ENCODE measurements around the gene PLGRKT. TPM values are rescaled to one million over a fixed set of nuclear protein-coding genes. Genes with fewer than 3 reads are reported as not detected.
"Not testable (repeated sequence)": the region's sequence is repeated elsewhere in the genome, so short reads cannot be mapped to it uniquely, and the experiment has no call there.

PLGRKT gene
- total RNA-seq, 2 donors from 2014 or later = 6.0 to 8.8 TPM

- H3K27me3 ChIP-seq (replicated peaks; ENCODE audit: insufficient read depth) = no peaks in the 10 kb centered on the region
- H3K36me3 ChIP-seq = no peaks in the 10 kb centered on the region
- no peak overlapping the region for H3K27ac ChIP-seq
- ATAC-seq (ENCODE audit: insufficient number of reproducible peaks, low FRiP score, low read depth) (no peak), DNase-seq (ENCODE audit: low spot score) (no peak)
- TF ChIP-seq, protein P1, sequence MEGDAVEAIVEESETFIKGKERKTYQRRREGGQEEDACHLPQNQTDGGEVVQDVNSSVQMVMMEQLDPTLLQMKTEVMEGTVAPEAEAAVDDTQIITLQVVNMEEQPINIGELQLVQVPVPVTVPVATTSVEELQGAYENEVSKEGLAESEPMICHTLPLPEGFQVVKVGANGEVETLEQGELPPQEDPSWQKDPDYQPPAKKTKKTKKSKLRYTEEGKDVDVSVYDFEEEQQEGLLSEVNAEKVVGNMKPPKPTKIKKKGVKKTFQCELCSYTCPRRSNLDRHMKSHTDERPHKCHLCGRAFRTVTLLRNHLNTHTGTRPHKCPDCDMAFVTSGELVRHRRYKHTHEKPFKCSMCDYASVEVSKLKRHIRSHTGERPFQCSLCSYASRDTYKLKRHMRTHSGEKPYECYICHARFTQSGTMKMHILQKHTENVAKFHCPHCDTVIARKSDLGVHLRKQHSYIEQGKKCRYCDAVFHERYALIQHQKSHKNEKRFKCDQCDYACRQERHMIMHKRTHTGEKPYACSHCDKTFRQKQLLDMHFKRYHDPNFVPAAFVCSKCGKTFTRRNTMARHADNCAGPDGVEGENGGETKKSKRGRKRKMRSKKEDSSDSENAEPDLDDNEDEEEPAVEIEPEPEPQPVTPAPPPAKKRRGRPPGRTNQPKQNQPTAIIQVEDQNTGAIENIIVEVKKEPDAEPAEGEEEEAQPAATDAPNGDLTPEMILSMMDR (IDR thresholded peaks at IDR 0.05) = no peak
- no peak overlapping the region for H3K4me3 ChIP-seq
- H3K4me1 ChIP-seq (ENCODE audit: control insufficient read depth in 1 of 2, low read depth in 2 of 2) = no peaks in the 10 kb centered on the region
- H3K9me3 ChIP-seq = no peaks in the 10 kb centered on the region
Observed at GRCh38 chr9:5336688-5337087, 101.0 kb downstream of the PLGRKT start.

GRCh38 chr9:5331276-5331675, 106.4 kb downstream of the PLGRKT start:
- not testable (repeated sequence) for H3K27ac ChIP-seq; ATAC-seq (ENCODE audit: insufficient number of reproducible peaks, low FRiP score, low read depth); DNase-seq (ENCODE audit: low spot score); H3K27me3 ChIP-seq (replicated peaks; ENCODE audit: insufficient read depth); H3K4me1 ChIP-seq (ENCODE audit: control insufficient read depth in 1 of 2, low read depth in 2 of 2); H3K9me3 ChIP-seq; H3K4me3 ChIP-seq; H3K36me3 ChIP-seq

DNA sequence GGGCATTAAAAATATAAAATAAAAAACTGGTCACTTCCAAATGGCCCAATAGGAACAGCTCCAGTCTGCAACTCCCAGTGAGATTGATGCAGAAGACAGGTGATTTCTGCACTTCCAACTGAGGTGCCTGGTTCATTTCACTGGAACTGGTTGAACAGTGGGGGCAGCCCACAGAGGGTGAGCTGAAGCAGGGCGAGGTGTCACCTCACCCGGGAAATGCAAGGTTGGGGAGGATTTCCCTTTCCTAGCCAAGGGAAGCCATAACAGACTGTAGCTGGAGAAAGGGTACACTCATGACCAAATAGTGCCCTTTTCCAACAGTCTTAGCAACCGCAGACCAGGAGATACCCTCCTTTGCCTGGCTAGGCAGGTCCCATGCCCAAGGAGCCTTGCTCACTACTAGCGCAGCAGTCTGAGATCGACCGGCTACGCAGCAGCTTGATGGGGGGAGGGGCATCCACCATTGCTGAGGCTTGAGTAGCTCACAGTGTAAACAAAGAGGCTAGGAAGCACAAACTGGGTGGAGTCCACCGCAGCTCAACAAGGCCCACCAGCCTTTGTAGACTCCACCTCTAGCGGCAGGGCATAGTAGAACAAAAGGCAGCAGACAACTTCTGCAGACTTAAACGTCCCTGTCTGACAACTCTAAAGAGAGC, 110.7 kb downstream of the PLGRKT start:
- H3K36me3 ChIP-seq = no peaks in the 10 kb centered on the region
- H3K4me1 ChIP-seq (ENCODE audit: control insufficient read depth in 1 of 2, low read depth in 2 of 2) = no peaks in the 10 kb centered on the region
- TF ChIP-seq, protein P1 (IDR thresholded peaks at IDR 0.05) = no peak
- ATAC-seq (ENCODE audit: insufficient number of reproducible peaks, low FRiP score, low read depth) (no peak), DNase-seq (ENCODE audit: low spot score) (no peak)
- no peak overlapping the region for H3K27ac ChIP-seq
- no peak overlapping the region for H3K4me3 ChIP-seq
- no peaks in the 10 kb centered on the region for H3K27me3 ChIP-seq (replicated peaks; ENCODE audit: insufficient read depth)
- H3K9me3 ChIP-seq = no peaks in the 10 kb centered on the region

DNA sequence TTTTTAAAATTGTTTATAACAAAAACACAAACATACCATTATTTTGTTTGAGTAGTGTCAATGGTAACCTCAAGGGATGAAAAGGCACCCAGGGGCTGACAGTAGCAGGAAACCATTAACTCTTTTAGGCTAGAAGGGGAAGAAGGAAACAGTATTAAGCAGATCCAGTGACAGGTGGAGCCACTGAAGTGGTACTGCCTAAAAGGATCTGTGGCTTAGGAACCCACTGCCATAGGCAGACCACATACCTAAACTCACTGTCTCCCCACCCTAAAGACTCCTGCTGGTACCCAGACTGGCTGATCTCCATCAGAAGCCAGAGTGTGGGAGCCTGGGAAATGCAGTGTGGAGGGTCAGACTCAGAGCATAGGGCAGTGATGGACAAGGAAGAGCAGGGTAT, 111.5 kb downstream of the PLGRKT start:
- no peaks in the 10 kb centered on the region for H3K27me3 ChIP-seq (replicated peaks; ENCODE audit: insufficient read depth)
- H3K27ac ChIP-seq = no peak overlapping the region
- TF ChIP-seq, protein P1 (IDR thresholded peaks at IDR 0.05) = no peak
- no peaks in the 10 kb centered on the region for H3K9me3 ChIP-seq
- no peaks in the 10 kb centered on the region for H3K4me1 ChIP-seq (ENCODE audit: control insufficient read depth in 1 of 2, low read depth in 2 of 2)
- no peak overlapping the region for H3K4me3 ChIP-seq
- ATAC-seq (ENCODE audit: insufficient number of reproducible peaks, low FRiP score, low read depth) (no peak), DNase-seq (ENCODE audit: low spot score) (no peak)
- no peaks in the 10 kb centered on the region for H3K36me3 ChIP-seq

GRCh38 chr9:5321601-5322000, 116.1 kb downstream of the PLGRKT start:
- DNase-seq (ENCODE audit: low spot score); H3K4me1 ChIP-seq (ENCODE audit: control insufficient read depth in 1 of 2, low read depth in 2 of 2); H3K9me3 ChIP-seq; H3K36me3 ChIP-seq; H3K4me3 ChIP-seq; ATAC-seq (ENCODE audit: insufficient number of reproducible peaks, low FRiP score, low read depth); H3K27ac ChIP-seq; H3K27me3 ChIP-seq (replicated peaks; ENCODE audit: insufficient read depth): not testable (repeated sequence)

DNA sequence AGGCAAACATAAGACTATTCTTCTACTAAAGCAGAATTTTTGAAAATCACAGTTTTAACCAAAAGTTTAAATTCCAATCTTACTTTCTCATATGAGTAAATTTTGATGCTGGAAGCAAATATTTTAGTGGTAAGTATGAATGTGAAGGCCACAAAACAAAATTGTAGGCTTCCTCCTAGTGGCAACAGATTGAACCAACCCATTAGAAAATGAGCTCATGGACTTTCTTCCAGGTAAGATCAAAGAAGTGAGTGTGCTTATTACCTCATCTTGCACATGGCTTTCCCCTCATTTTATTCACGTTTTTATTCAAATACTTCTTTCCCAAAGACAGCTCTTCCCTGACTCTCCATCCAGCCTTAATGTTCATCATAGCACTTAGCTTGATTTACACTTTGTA, 116.7 kb downstream of the PLGRKT start:
- TF ChIP-seq, protein P1 (IDR thresholded peaks at IDR 0.05) = no peak
- no peak for ATAC-seq (ENCODE audit: insufficient number of reproducible peaks, low FRiP score, low read depth)
- H3K4me1 ChIP-seq (ENCODE audit: control insufficient read depth in 1 of 2, low read depth in 2 of 2) = no peaks in the 10 kb centered on the region
- no peaks in the 10 kb centered on the region for H3K36me3 ChIP-seq
- DNase-seq (ENCODE audit: low spot score) = no peak
- H3K4me3 ChIP-seq = no peak overlapping the region
- no peaks in the 10 kb centered on the region for H3K27me3 ChIP-seq (replicated peaks; ENCODE audit: insufficient read depth)
- H3K27ac ChIP-seq = no peak overlapping the region
- H3K9me3 ChIP-seq = no peaks in the 10 kb centered on the region

- H3K27ac ChIP-seq; ATAC-seq (ENCODE audit: insufficient number of reproducible peaks, low FRiP score, low read depth); DNase-seq (ENCODE audit: low spot score); H3K4me1 ChIP-seq (ENCODE audit: control insufficient read depth in 1 of 2, low read depth in 2 of 2); H3K4me3 ChIP-seq; H3K36me3 ChIP-seq; H3K27me3 ChIP-seq (replicated peaks; ENCODE audit: insufficient read depth): not testable (repeated sequence)
- peaks cover 13% of the 10 kb centered on the region for H3K9me3 ChIP-seq
Observed at GRCh38 chr9:5316406-5316805, 121.3 kb downstream of the PLGRKT start.
